Nephron progenitor cell (in vitro differentiated cells): ENCODE data around the gene EDEM3.

Experiments
- DNase-seq: peaks from one replicate; pipeline ENCODE4 v3.0.0; 2021
- H3K27ac Mint-ChIP-seq: 2 replicates; pipeline ENCODE4 v1.8.0; 2021; ENCODE audit warnings: mild to moderate bottlenecking, moderate library complexity, mixed read lengths
- H3K27me3 Mint-ChIP-seq: 2 replicates; pipeline ENCODE4 v1.8.0; 2021; ENCODE audit warnings: mild to moderate bottlenecking, low read depth, mixed read lengths; ENCODE audit not compliant: poor library complexity
- H3K36me3 Mint-ChIP-seq: 2 replicates; pipeline ENCODE4 v1.8.0; 2021; ENCODE audit warnings: low read depth, mixed read lengths
- H3K4me1 Mint-ChIP-seq: 2 replicates; pipeline ENCODE4 v1.8.0; 2021; ENCODE audit warnings: mixed read lengths
- H3K4me3 Mint-ChIP-seq: 2 replicates; pipeline ENCODE4 v1.8.0; 2021; ENCODE audit warnings: mild to moderate bottlenecking, moderate library complexity, mixed read lengths
- H3K9me3 Mint-ChIP-seq: 2 replicates; pipeline ENCODE4 v1.8.0; 2021; ENCODE audit warnings: mild to moderate bottlenecking, moderate library complexity, mixed read lengths
- TF ChIP-seq, protein P1 (sequence below): fragments of 200-600 bp; sonication (generic); IDR thresholded peaks from 2 replicates; pipeline ENCODE4 v1.5.0; 2021; ENCODE audit warnings: antibody characterized with exemption

Gene EDEM3

DNA sequence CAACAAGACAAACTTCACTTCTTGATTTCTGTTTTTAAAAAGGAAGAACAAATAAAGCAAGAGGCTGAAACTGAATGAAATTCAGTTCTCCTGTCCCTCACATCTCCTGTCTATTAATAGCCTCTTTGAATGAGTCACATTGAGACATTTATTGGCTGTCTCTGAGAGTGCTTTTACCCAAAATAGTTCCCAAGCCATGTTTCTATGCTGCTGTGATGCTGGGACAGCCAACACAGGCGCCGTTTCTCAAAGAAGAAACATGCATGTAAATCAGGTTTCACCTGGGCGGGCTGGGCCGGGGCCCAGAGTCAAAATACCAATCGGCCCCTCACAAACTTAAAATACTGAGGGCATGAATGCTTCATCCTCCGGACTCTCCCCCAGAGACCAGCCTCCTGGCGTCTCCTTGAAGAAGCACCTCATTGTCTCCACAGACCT is 105.2 kb downstream of the EDEM3 start:
- Mint-ChIP-seq H3K9me3 (peaks cover 33% of the 10 kb centered on the region), H3K27ac (no peak overlapping the region), H3K27me3 (peaks cover 18% of the 10 kb centered on the region), H3K36me3 (no peaks in the 10 kb centered on the region), H3K4me3 (no peak overlapping the region), H3K4me1 (peaks cover 11% of the 10 kb centered on the region)
- DNase-seq, result no peak
- TF ChIP-seq, protein P1, sequence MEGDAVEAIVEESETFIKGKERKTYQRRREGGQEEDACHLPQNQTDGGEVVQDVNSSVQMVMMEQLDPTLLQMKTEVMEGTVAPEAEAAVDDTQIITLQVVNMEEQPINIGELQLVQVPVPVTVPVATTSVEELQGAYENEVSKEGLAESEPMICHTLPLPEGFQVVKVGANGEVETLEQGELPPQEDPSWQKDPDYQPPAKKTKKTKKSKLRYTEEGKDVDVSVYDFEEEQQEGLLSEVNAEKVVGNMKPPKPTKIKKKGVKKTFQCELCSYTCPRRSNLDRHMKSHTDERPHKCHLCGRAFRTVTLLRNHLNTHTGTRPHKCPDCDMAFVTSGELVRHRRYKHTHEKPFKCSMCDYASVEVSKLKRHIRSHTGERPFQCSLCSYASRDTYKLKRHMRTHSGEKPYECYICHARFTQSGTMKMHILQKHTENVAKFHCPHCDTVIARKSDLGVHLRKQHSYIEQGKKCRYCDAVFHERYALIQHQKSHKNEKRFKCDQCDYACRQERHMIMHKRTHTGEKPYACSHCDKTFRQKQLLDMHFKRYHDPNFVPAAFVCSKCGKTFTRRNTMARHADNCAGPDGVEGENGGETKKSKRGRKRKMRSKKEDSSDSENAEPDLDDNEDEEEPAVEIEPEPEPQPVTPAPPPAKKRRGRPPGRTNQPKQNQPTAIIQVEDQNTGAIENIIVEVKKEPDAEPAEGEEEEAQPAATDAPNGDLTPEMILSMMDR, result no peak

DNA sequence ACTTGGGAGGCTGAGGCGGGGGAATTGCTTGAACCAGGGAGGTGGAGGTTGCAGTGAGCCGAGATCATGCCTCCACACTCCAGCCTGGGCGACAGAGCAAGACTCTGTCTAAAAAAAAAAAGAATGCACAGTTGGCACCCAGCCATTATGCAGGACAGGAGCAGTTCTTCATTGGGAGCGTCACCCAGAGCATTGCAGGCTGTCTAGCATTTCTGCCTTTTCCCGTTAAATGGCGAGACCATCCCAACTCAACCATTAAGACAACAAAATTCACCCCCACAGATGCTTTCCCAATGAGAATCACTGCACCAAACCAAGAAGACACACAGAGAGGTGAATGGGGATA is 105.8 kb downstream of the EDEM3 start:
- no peaks in the 10 kb centered on the region for H3K36me3 Mint-ChIP-seq
- no peak overlapping the region for H3K4me3 Mint-ChIP-seq
- no peak for DNase-seq
- peaks cover 33% of the 10 kb centered on the region for H3K9me3 Mint-ChIP-seq
- H3K27ac Mint-ChIP-seq, result no peak overlapping the region
- TF ChIP-seq, protein P1, result no peak
- peaks cover 17% of the 10 kb centered on the region for H3K4me1 Mint-ChIP-seq
- peaks cover 18% of the 10 kb centered on the region for H3K27me3 Mint-ChIP-seq

DNA sequence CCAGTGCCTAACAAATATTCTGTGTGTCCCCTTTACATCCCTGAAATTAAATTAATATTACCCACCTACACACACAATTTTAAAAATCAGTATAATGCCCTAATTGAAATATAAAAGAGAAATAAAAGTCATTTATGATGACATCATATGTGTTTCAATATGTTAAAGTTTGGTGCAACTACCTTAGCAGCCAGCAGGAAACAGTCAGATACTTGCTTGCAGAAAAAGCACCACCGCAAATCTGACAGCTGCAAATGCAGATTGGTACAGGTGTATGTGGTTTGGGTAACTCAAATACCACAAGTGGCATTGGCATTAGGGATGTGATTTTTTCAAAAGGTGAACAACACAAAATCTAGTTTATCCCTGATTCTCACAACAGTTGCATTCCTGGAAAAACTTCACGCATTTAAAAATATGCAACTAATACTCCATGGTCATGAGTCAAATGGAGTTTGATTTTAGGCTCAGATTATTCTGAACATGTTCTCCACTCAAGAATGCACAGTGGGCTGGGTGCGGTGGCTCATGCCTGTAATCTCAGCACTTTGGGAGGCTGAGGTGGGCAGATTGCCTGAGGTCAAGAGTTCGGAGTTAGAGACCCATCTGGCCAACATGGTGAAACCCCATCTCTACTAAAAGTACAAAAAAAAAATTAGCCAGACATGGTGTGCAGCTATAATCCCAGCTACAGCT is 106.3 kb downstream of the EDEM3 start:
- peaks cover 33% of the 10 kb centered on the region for H3K9me3 Mint-ChIP-seq

DNA sequence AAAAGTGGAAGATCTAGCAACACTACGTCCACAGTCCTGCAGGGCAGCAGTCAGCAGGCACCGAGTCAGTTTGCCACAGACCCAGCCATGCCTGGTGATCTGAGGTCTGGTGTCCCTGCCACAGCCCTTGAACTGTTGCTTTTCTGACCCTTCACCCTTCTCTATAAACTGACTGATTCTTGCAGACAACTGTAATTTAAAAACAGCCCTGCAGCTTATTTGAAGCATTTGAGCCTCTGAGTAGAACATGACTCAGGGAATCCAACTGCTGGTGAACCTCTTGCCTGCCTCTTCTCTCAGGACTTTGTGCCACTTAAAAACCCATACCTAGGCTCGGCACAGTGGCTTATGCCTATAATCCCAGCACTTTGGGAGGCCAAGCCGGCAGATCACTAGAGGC is 107.2 kb downstream of the EDEM3 start:
- H3K36me3 Mint-ChIP-seq, result no peaks in the 10 kb centered on the region
- TF ChIP-seq, protein P1, result no peak
- DNase-seq, result no peak
- peaks cover 29% of the 10 kb centered on the region for H3K9me3 Mint-ChIP-seq
- peaks cover 15% of the 10 kb centered on the region for H3K27me3 Mint-ChIP-seq
- H3K27ac Mint-ChIP-seq, result peak overlapping the region; percentile 81
- H3K4me3 Mint-ChIP-seq, result no peak overlapping the region
- H3K4me1 Mint-ChIP-seq, result peaks cover 17% of the 10 kb centered on the region

More for the DNA sequence above, 106.3 kb downstream of the EDEM3 start:
- Mint-ChIP-seq H3K27ac (no peak overlapping the region), H3K27me3 (peaks cover 18% of the 10 kb centered on the region), H3K4me3 (no peak overlapping the region), H3K36me3 (no peaks in the 10 kb centered on the region), H3K4me1 (peaks cover 17% of the 10 kb centered on the region)
- DNase-seq, result no peak
- TF ChIP-seq, protein P1, result no peak

DNA sequence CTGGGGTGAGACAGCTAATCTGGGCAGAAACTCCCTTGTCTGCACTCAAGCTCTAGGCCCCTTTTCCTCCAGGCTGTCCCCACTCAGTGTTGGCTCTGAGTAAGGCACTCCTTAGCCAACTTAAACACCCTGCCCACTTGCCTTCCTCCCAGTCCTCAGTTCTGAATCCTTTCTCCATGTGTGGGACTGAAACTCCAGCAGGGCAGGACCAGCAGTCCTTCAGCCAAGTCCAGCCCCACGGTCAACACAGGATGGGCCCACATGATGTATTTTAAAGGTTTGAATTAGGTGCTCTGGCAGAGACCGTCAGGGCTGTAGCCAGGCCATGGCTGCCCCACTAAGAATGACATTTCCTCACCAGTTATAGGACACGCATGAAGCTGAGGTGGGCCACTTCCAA is 107.8 kb downstream of the EDEM3 start:
- H3K4me3 Mint-ChIP-seq, result no peak overlapping the region
- TF ChIP-seq, protein P1, result no peak
- H3K36me3 Mint-ChIP-seq, result no peaks in the 10 kb centered on the region
- peaks cover 17% of the 10 kb centered on the region for H3K4me1 Mint-ChIP-seq
- H3K9me3 Mint-ChIP-seq, result peaks cover 28% of the 10 kb centered on the region
- H3K27me3 Mint-ChIP-seq, result peaks cover 14% of the 10 kb centered on the region
- no peak overlapping the region for H3K27ac Mint-ChIP-seq
- DNase-seq, result no peak

DNA sequence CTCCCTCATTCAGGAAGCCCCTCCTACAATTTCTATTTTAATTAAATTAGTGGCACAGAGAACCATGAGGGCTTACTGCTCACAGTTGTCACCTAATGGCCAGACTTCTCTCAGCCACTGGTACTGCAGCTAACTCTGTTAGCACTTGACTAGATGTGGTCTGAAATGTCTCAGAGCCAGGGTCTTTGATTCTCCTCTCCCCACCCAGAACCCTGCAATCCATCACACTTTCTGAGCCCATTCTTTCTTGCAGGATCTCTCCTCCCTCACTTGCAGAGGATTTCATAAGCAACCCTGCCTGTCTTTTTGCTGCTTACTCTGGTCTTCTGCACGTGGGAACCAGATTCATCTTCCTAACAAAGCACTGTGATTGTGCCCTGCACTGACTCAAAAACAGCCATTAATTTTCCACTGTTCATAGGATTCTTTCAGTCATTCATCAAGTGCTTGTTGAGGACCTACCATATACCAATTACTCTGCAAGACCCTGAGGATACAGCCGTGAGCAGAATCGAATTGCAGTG is 108.4 kb downstream of the EDEM3 start:
- H3K36me3 Mint-ChIP-seq, result no peaks in the 10 kb centered on the region

More for the DNA sequence above, 108.4 kb downstream of the EDEM3 start:
- Mint-ChIP-seq H3K9me3 (peaks cover 22% of the 10 kb centered on the region), H3K27me3 (peaks cover 8% of the 10 kb centered on the region), H3K4me1 (peaks cover 17% of the 10 kb centered on the region), H3K27ac (no peak overlapping the region), H3K4me3 (no peak overlapping the region)
- TF ChIP-seq, protein P1, result no peak
- no peak for DNase-seq
